K562 (cell line): ENCODE data around the gene PBOV1. TPM values are rescaled to one million over a fixed set of nuclear protein-coding genes. Genes with fewer than 3 reads are reported as not detected.

Experiments used
- ATAC-seq: fragments of 200-7000 bp; cut with Tn5 transposase; 3 replicates; pipeline ENCODE4 v1.9.1; 2020; ENCODE audit warnings: moderate library complexity
- BruUV-seq: library from RNA; stranded (reverse); fragments of 400-500 nt; replicated peaks from 2 replicates; lab custom pipeline; 2021; lab: Mats Ljungman, UMichigan
- CTCF ChIA-PET: fragments of 300-600 bp; formaldehyde crosslinking; extraction: SDS; loops from one replicate; lab custom pipeline; 2021; ENCODE audit warnings: low intra/inter-chr PET ratio; lab: Yijun Ruan, JAX
- POLR2A ChIA-PET: fragments of 300-600, 350-650 bp; sonication (Branson Sonifier 250); formaldehyde crosslinking; extraction: SDS; loops from one replicate; lab custom pipeline; 2021; ENCODE audit warnings: antibody characterized with exemption, inconsistent platforms; lab: Yijun Ruan, JAX
- DNase-seq, 4 experiments: peaks; one replicate each; pipeline versions ENCODE4 v3.0.0 to v3.0.0-alpha.2; 2011 to 2018; ENCODE audit warnings: low spot score in 3 of 4, mixed read lengths in 3 of 4; ENCODE audit errors: extremely low read depth in 1 of 4
- FAIRE-seq: peaks from 2 replicates; lab custom pipeline; 2011; peaks lifted over from hg19 to GRCh38; lab: Jason Lieb, UNC
- H2AFZ ChIP-seq: 2 replicates; pipeline ENCODE4 v1.6.0; 2011; ENCODE audit warnings: low read depth, low read length, control low read depth, inconsistent platforms
- H3K27ac ChIP-seq: fragments of 200-600 bp; 3 replicates; pipeline ENCODE4 v1.8.0; 2011; ENCODE audit warnings: low read depth, mild to moderate bottlenecking, control low read depth, inconsistent platforms, low read length, moderate library complexity, mixed read lengths; ENCODE audit errors: extremely low read depth
- H3K27me3 ChIP-seq, 2 experiments: fragments of 300-600 bp in 1 of 2; 2 replicates in 1 of 2; 3 replicates in 1 of 2; pipeline versions ENCODE4 v1.6.0 to v1.8.0; 2011; ENCODE audit warnings: inconsistent platforms in 2 of 2, low read length in 2 of 2, mild to moderate bottlenecking in 1 of 2, mixed read lengths in 1 of 2, moderate library complexity in 1 of 2; ENCODE audit not compliant: control insufficient read depth in 2 of 2, insufficient read depth in 2 of 2
- H3K36me3 ChIP-seq: fragments of 300-600 bp; 3 replicates; pipeline ENCODE4 v1.8.0; 2011; ENCODE audit warnings: mild to moderate bottlenecking, low read length, inconsistent platforms; ENCODE audit not compliant: control insufficient read depth, insufficient read depth
- H3K4me1 ChIP-seq, 2 experiments: fragments of 200-600 bp in 1 of 2; replicated peaks in 1 of 2; 2 replicates in 1 of 2; 3 replicates in 1 of 2; pipeline versions ENCODE4 v1.5.1 to v1.8.0; 2011; ENCODE audit warnings: inconsistent platforms in 2 of 2, low read length in 2 of 2, mild to moderate bottlenecking in 1 of 2, mixed read lengths in 1 of 2, moderate library complexity in 1 of 2; ENCODE audit not compliant: control insufficient read depth in 2 of 2, insufficient read depth in 2 of 2
- H3K4me2 ChIP-seq: 2 replicates; pipeline ENCODE4 v1.6.1; 2011; ENCODE audit warnings: low read length, control low read depth, inconsistent platforms, mixed read lengths; ENCODE audit not compliant: insufficient read depth
- H3K4me3 ChIP-seq: fragments of 200-600 bp; sonication (generic), shearing (Covaris generic); 2 replicates; pipeline ENCODE4 v1.5.1; 2016; ENCODE audit warnings: control low read depth, inconsistent platforms
- H3K79me2 ChIP-seq: fragments of 200-600 bp; 3 replicates; pipeline ENCODE4 v1.8.0; 2011; ENCODE audit warnings: low read length, inconsistent platforms; ENCODE audit not compliant: control insufficient read depth, insufficient read depth
- H3K9ac ChIP-seq, 2 experiments: 2 replicates each; pipeline versions ENCODE4 v1.6.0 to v1.6.1; 2011; ENCODE audit warnings: low read depth in 2 of 2, low read length in 2 of 2, control low read depth in 1 of 2, inconsistent platforms in 1 of 2, mild to moderate bottlenecking in 1 of 2, mixed read lengths in 1 of 2; ENCODE audit not compliant: insufficient read depth in 1 of 2
- H3K9me1 ChIP-seq: one replicate; pipeline ENCODE4 v1.6.0; 2011; ENCODE audit warnings: inconsistent platforms, mild to moderate bottlenecking, low read length, moderate library complexity; ENCODE audit not compliant: control insufficient read depth, insufficient read depth
- H3K9me3 ChIP-seq: replicated peaks from 2 replicates; pipeline ENCODE4 v1.5.1; 2011; ENCODE audit warnings: low read depth, low read length, inconsistent platforms; ENCODE audit not compliant: control insufficient read depth, insufficient read depth
- H4K20me1 ChIP-seq: replicated peaks from 2 replicates; pipeline ENCODE4 v1.6.1; 2011; ENCODE audit warnings: low read length, inconsistent platforms, mixed read lengths; ENCODE audit not compliant: control insufficient read depth, insufficient read depth
- CREB3L1 ChIP-seq: fragments of 450-650 bp; IDR thresholded peaks from 2 replicates; pipeline ENCODE4 v1.6.1; 2014; ENCODE audit warnings: low read depth, mild to moderate bottlenecking, moderate library complexity, borderline replicate concordance
- E2F8 ChIP-seq: fragments of 450-650 bp; IDR thresholded peaks from 2 replicates; pipeline ENCODE4 v1.7.1; 2018; ENCODE audit warnings: mild to moderate bottlenecking, low read depth; ENCODE audit not compliant: partially characterized antibody
- EP400 ChIP-seq: fragments of 450-650 bp; IDR thresholded peaks from 2 replicates; pipeline ENCODE4 v1.6.1; 2017; ENCODE audit warnings: antibody characterized with exemption, mild to moderate bottlenecking, moderate library complexity
- HNRNPK ChIP-seq: fragments of 200-400 bp; formaldehyde crosslinking; IDR thresholded peaks from one replicate; pipeline ENCODE4 v1.6.1; 2018; ENCODE audit warnings: mild to moderate bottlenecking, low read depth, low read length; ENCODE audit not compliant: poor library complexity, severe bottlenecking
- JUNB ChIP-seq: fragments of 450-650 bp; formaldehyde crosslinking; conservative IDR thresholded peaks from 2 replicates; pipeline ENCODE4 v1.4.0; 2020; ENCODE audit warnings: mild to moderate bottlenecking
- NFE2L1 ChIP-seq: fragments of 450-650 bp; IDR thresholded peaks from 2 replicates; pipeline ENCODE4 v1.6.1; 2016; ENCODE audit warnings: missing genetic modification characterization, low read depth, mild to moderate bottlenecking, missing compliant biosample characterization, moderate library complexity, borderline replicate concordance
- NFRKB ChIP-seq: fragments of 450-650 bp; IDR thresholded peaks from 2 replicates; pipeline ENCODE4 v1.6.1; 2016; ENCODE audit warnings: low read depth
- POLR2AphosphoS5 ChIP-seq: IDR thresholded peaks from 2 replicates; pipeline ENCODE4 v1.6.1; 2011; ENCODE audit warnings: mild to moderate bottlenecking, low read depth, low read length, moderate library complexity; ENCODE audit not compliant: control insufficient read depth, insufficient read depth
- SMARCE1 ChIP-seq: fragments of 450-650 bp; IDR thresholded peaks from 2 replicates; pipeline ENCODE4 v1.7.1; 2016; ENCODE audit warnings: mild to moderate bottlenecking
- SREBF1 ChIP-seq: fragments of 150-350 bp; IDR thresholded peaks from 2 replicates; pipeline ENCODE4 v1.6.1; 2014; ENCODE audit warnings: antibody characterized with exemption, low read depth, low read length, borderline replicate concordance
- TRIM28 ChIP-seq: fragments of 450-650 bp; IDR thresholded peaks from 2 replicates; pipeline ENCODE4 v1.6.1; 2017
- WHSC1 ChIP-seq: IDR thresholded peaks from one replicate; pipeline ENCODE4 v1.6.1; 2012; ENCODE audit warnings: low read length, control low read depth, inconsistent platforms
- ZNF121 ChIP-seq: sonication (generic); formaldehyde crosslinking; conservative IDR thresholded peaks from 2 replicates; pipeline ENCODE4 v1.8.0; 2022; ENCODE audit warnings: missing genetic modification reagents
- ZNF174 ChIP-seq: fragments of 250-450 bp; sonication (Bioruptor Pico); IDR thresholded peaks from 2 replicates; pipeline ENCODE4 v1.4.0; 2020; ENCODE audit warnings: mild to moderate bottlenecking
- ZNF778 ChIP-seq: fragments of 450-650 bp; formaldehyde crosslinking; IDR thresholded peaks from 2 replicates; pipeline ENCODE4 v1.4.0; 2020; ENCODE audit warnings: mild to moderate bottlenecking, moderate library complexity
- whole genome bisulfite sequencing: fragments of 100-300 bp; shearing (Covaris generic); methylation state at CpG from one replicate; pipeline ENCODE4 v1.1.6; 2016; ENCODE audit warnings: low coverage, mixed read lengths; ENCODE audit not compliant: insufficient coverage; ENCODE audit errors: missing lambda C conversion rate; 5-methylcytosine and 5-hydroxymethylcytosine counted together
- in situ Hi-C: fragments of 300-500 bp; cut with MboI; formaldehyde crosslinking; loops from 4 replicates; pipeline ENCODE4 v1.15.0; 2018; ENCODE audit warnings: inconsistent platforms, mixed read lengths
- intact Hi-C: fragments of 100-400 bp; cut with micrococcal nuclease; formaldehyde crosslinking; loops from 2 replicates; pipeline ENCODE4 v1.14.2; 2022
- polyA plus RNA-seq, 8 experiments: library from polyadenylated mRNA; depleted of rRNA in 4 of 8; stranded (reverse) in 5 of 8; unstranded in 3 of 8; fragments of >200 nt; fragmentation: Nextera tagmentation in 2 of 8; fragmentation: Illumina TruSeq in 1 of 8; extraction: Ambion mirVana in 2 of 8; extraction: Trizol in 1 of 8; gene quantifications; 2 replicates each; pipeline versions ENCODE4 v1.2.1 to v1.2.3, GENCODE V29; 2011 to 2014; ENCODE audit warnings: inconsistent platforms in 1 of 8, missing spikeins in 1 of 8
- total RNA-seq, 7 experiments: library from RNA; depleted of rRNA in 6 of 7; stranded (reverse); fragments of >200 nt in 6 of 7; fragmentation: Illumina TruSeq in 2 of 7; extraction: Trizol in 2 of 7; gene quantifications; 2 replicates each; pipeline versions ENCODE4 v1.2.1 to v1.2.3, GENCODE V29; 2011 to 2021; ENCODE audit warnings: low replicate concordance in 1 of 7

The PBOV1 gene
- total and polyA plus RNA-seq, 9 of the 15 experiments (the other 6 are each of a cell fraction or from before 2014, with no cell fraction given): not detected

GRCh38 chr6:138194287-138194686 lies 24.0 kb downstream of the PBOV1 start:
- BruUV-seq: no TSS peak
- POLR2A ChIA-PET: no interaction called here

More at GRCh38 chr6:138194287-138194686, 24.0 kb downstream of the PBOV1 start:
- CTCF ChIA-PET: no interaction called here
- intact Hi-C loops (no loop called here), in situ Hi-C loops (no loop called here)
- H2AFZ ChIP-seq: no peak overlapping the region
- H3K4me3 ChIP-seq: no peak overlapping the region
- H3K9ac ChIP-seq: no peak overlapping the region
- no peaks in the 10 kb centered on the region for H3K9me3 ChIP-seq
- H3K27me3 ChIP-seq: peaks cover 3 to 15% of the 10 kb centered on the region in 2 experiments; a peak in 2 of 5 replicates
- no peaks in the 10 kb centered on the region for H3K36me3 ChIP-seq
- no peaks in the 10 kb centered on the region for H3K9me1 ChIP-seq
- DNase-seq (no peak), ATAC-seq (no peak)
- TF ChIP-seq WHSC1 (no peak), ZNF121 (CRISPR knock-in tag) (no peak), JUNB (CRISPR knock-in tag) (no peak), SMARCE1 (no peak), SREBF1 (no peak), POLR2AphosphoS5 (no peak), E2F8 (no peak), ZNF778 (CRISPR knock-in tag) (no peak), ZNF174 (CRISPR knock-in tag) (no peak), NFE2L1 (no peak), NFRKB (no peak), TRIM28 (no peak), CREB3L1 (no peak), HNRNPK (no peak), EP400 (no peak)
- TF ChIP-seq, all 486 proteins: peak for 0
- Histone ChIP-seq H3K79me2 (no peaks in the 10 kb centered on the region), H3K27ac (no peak overlapping the region), H3K4me2 (no peak overlapping the region), H4K20me1 (no peaks in the 10 kb centered on the region), H3K4me1 (no peaks in the 10 kb centered on the region)
- peak; percentile 37 for FAIRE-seq
- WGBS: 1% methylated on average over 4 of the region's 4 CpGs
